COLO829 (cell line): ENCODE data around the gene APELA.
"Not testable (repeated sequence)": the region's sequence is repeated elsewhere in the genome, so short reads cannot be mapped to it uniquely, and the experiment has no call there.

Experiments
- DNase-seq: peaks from one replicate; pipeline ENCODE4 v3.0.0; 2012; ENCODE audit warnings: low spot score

APELA gene

GRCh38 chr4:164926301-164926700 is 49.3 kb downstream of the APELA start:
- peak; percentile 37 for DNase-seq

DNA sequence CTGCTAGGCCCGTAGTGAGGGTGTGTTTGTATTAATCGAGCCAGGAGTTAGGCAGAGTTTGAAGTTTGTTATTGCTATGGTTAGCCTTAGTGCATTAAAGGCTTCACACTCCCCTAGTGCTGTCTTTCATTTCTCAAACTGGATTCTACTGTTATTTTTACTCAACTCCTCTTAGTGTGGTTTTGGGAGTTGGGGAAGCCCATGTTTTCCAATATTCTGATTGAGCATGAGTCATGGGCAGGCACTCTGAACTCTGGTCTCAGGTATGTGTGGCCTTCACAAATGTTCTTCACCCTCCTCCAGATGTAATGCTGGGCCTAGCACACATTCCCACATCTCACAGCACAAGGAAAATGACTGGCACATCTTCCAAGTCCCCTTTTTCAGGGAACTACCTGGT is 50.1 kb downstream of the APELA start:
- DNase-seq: not testable (repeated sequence)

- no peak for DNase-seq
Measured at GRCh38 chr4:164930647-164931046, 53.7 kb downstream of the APELA start.

GRCh38 chr4:164931551-164932324 is 54.8 kb downstream of the APELA start:
- peak; percentile 78 for DNase-seq

DNA sequence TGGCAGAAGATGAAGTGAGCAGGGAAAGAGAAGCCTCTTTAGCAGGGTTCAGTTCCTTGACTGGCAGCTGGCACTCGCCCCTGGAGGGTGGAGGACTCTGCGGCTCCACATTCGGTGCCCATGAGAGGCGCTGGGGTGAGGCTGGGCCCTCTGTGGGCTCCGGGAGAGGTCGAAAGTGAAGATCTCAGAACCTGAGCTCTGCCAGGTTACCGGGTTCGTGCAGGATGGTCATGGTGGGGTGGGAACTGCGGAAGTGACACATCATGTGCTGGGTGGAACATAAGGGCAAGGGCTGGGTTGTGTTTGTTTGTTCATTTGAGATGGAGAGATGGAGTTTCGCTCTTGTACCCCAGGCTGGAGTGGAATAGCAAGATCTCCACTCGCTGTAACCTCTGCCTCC is 56.3 kb downstream of the APELA start:
- DNase-seq: no peak

DNA sequence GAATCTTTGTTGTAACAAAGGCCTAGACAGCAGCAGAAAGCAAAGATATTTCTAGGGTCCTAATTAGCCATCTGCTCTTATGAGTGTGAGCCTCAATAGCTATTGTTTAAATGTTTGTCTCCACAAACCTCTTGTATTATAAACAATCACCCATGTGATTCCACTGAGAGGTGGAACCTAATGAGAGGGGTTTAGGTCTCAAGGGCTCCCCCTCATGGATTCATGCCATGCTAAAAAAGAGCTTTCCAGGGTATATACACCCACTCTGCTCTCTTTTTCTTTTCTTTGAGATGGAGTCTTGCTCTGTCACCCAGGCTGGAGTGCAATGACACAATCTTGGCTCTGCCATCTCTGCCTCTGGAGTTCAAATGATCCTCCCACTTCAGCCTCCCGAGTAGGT is 58.4 kb downstream of the APELA start:
- no peak for DNase-seq

DNA sequence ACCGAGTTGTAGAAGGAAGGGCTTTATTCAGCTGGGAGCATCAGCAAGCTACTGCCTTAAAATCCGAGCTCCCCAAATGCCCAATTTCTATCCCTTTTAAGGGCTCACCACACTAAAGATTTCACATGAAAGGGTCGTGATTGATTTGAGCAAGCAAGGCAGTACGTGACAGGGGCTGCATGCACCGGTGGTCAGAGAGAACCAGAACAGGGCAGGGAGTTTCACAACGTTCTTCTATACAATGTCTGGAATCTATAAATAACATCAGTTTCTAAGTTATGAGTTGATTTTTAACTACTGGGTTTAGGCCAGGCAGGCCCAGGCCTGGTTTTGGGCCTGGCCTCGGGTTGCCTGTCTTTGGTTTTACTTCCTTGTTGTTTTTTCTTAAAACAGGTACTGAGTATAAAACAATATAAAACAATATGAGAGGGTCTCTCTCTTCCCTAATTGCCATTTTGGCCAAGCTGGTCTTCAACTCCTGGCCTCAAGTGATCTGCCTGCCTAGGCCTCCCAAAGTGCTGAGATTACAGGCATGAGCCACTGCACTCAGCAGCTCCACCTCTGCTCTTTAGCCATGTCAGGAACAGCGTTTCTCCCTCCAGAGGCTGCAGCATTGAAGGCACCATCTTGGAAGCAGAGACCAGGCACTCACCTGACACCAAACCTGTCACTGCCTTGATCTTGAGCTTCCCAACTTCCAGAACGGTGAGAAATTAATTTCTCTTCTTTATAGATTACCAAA is 59.1 kb downstream of the APELA start:
- DNase-seq: not testable (repeated sequence)

GRCh38 chr4:164937576-164938270 is 60.7 kb downstream of the APELA start:
- DNase-seq: no peak

DNA sequence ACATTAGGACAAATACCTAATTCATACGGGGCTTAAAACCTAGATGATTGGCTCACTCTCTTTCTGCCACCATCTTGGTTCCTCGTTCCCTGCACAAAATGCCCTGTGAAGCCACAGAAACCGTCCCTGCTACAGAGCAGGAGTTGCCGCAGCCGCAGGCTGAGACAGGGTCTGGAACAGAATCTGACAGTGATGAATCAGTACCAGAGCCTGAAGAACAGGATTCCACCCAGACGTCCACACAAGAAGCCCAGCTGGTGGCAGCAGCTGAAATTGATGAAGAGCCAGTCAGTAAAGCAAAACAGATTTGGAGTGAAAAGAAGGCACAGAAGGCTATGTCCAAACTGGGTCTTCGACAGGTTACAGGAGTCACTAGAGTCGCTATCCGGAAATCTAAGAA is 66.2 kb downstream of the APELA start:
- DNase-seq: no peak

GRCh38 chr4:164945146-164945545 is 68.2 kb downstream of the APELA start:
- DNase-seq: no peak

DNA sequence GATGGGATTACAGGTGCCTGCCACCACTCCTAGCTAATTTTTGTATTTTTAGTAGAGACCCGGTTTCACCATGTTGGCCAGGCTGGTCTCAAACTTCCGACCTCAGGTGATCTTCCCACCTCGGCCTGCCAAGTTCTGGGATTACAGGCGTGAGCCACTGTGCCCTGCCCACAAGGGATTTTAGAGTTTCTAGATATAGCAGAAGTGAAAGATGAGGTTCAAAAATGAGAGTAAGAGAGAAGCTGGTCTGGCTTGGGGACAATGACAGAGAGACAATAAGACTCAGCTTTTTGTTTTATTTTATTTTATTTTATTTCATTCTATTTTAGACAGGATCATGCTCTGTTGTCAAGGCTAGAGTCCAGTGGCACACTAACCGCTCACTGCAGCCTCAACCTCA is 69.8 kb downstream of the APELA start:
- DNase-seq: no peak
